ENCODE results near the gene ADRA1B.

DNA sequence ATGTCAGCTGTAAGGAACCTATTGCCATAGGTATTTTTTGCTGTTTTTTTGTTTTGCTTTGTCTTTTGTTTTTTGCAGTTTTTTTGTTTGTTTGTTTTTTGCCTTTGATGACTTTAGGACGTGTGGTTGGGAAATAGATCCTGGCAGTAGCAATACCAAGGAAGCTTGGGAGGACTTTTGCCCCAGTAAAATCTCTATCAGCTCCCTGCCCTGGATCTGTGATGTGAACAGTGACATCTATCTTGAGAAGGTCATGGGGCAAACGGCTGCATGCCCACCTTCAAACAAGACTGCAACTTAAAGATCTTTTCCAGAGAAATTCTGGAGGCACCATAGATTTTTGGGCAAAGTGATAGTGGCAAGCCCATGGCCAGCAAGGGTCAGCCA is 5.4 kb upstream of the ADRA1B start:
- TF ChIP-seq POLR2A (IDR thresholded peaks at IDR 0.05; ENCODE audit: low read length): no peak
- TF ChIP-seq GATA1 (IDR thresholded peaks at IDR 0.05; ENCODE audit: low read depth, low read length): no peak
